Trophoblast cell (in vitro differentiated cells and primary cell): ENCODE data around the gene WNT6.

Source experiments
- DNase-seq, 2 donors: peaks; one replicate each; pipeline ENCODE4 v3.0.0-alpha.2; 2016
- H2AFZ ChIP-seq: 2 replicates; pipeline ENCODE4 v1.6.1; 2013; ENCODE audit warnings: low read length, moderate library complexity, mild to moderate bottlenecking; ENCODE audit not compliant: insufficient read depth, poor library complexity
- H2AK5ac ChIP-seq: 2 replicates; pipeline ENCODE4 v1.6.1; 2013; ENCODE audit warnings: mild to moderate bottlenecking, low read length
- H2BK120ac ChIP-seq: 2 replicates; pipeline ENCODE4 v1.6.1; 2013; ENCODE audit warnings: low read length, mild to moderate bottlenecking, moderate library complexity; ENCODE audit not compliant: insufficient read depth, poor library complexity
- H2BK12ac ChIP-seq: 2 replicates; pipeline ENCODE4 v1.6.1; 2013; ENCODE audit warnings: mild to moderate bottlenecking, low read length, moderate library complexity
- H2BK5ac ChIP-seq: 2 replicates; pipeline ENCODE4 v1.6.1; 2013; ENCODE audit warnings: low read length, low read depth, moderate library complexity, mild to moderate bottlenecking; ENCODE audit not compliant: poor library complexity
- H3K14ac ChIP-seq: 2 replicates; pipeline ENCODE4 v1.6.1; 2013; ENCODE audit warnings: mild to moderate bottlenecking, low read length
- H3K18ac ChIP-seq: 2 replicates; pipeline ENCODE4 v1.6.1; 2013; ENCODE audit warnings: mild to moderate bottlenecking, low read length
- H3K23ac ChIP-seq: 2 replicates; pipeline ENCODE4 v1.6.1; 2013; ENCODE audit warnings: low read length
- H3K27ac ChIP-seq: 2 replicates; pipeline ENCODE4 v1.5.1; 2013; ENCODE audit warnings: low read depth, mild to moderate bottlenecking, inconsistent platforms, low read length, moderate library complexity
- H3K27me3 ChIP-seq: 2 replicates; pipeline ENCODE4 v1.6.1; 2013; ENCODE audit warnings: inconsistent platforms, mild to moderate bottlenecking, low read length, moderate library complexity; ENCODE audit not compliant: insufficient read depth
- H3K36me3 ChIP-seq, 2 experiments: 1 replicate in 1 of 2; 2 replicates in 1 of 2; pipeline ENCODE4 v1.6.1; 2013; ENCODE audit warnings: low read length in 2 of 2, mild to moderate bottlenecking in 2 of 2, moderate library complexity in 1 of 2; ENCODE audit not compliant: insufficient read depth in 2 of 2, control insufficient read depth in 1 of 2
- H3K4ac ChIP-seq: 2 replicates; pipeline ENCODE4 v1.6.1; 2013; ENCODE audit warnings: low read depth, mild to moderate bottlenecking, low read length, moderate library complexity
- H3K4me1 ChIP-seq, 2 experiments: 1 replicate in 1 of 2; 2 replicates in 1 of 2; pipeline ENCODE4 v1.6.1; 2013; ENCODE audit warnings: low read length in 2 of 2, mild to moderate bottlenecking in 2 of 2, moderate library complexity in 1 of 2; ENCODE audit not compliant: insufficient read depth in 2 of 2, control insufficient read depth in 1 of 2
- H3K4me2 ChIP-seq: 2 replicates; pipeline ENCODE4 v1.6.1; 2013; ENCODE audit warnings: inconsistent platforms, mild to moderate bottlenecking, low read length, moderate library complexity
- H3K4me3 ChIP-seq: 2 replicates; pipeline ENCODE4 v1.5.1; 2013; ENCODE audit warnings: mild to moderate bottlenecking, low read depth, low read length, inconsistent platforms
- H3K79me1 ChIP-seq: one replicate; pipeline ENCODE4 v1.6.1; 2013; ENCODE audit warnings: low read length
- H3K79me2 ChIP-seq: 2 replicates; pipeline ENCODE4 v1.6.1; 2013; ENCODE audit warnings: low read length, mild to moderate bottlenecking; ENCODE audit not compliant: control insufficient read depth, insufficient read depth, poor library complexity
- H3K9ac ChIP-seq: 2 replicates; pipeline ENCODE4 v1.6.1; 2013; ENCODE audit warnings: mild to moderate bottlenecking, low read length
- H3K9me3 ChIP-seq: 2 replicates; pipeline ENCODE4 v1.6.1; 2013; ENCODE audit warnings: low read depth, mild to moderate bottlenecking, control low read depth, inconsistent platforms, low read length; ENCODE audit not compliant: insufficient read depth
- H4K12ac ChIP-seq: 2 replicates; pipeline ENCODE4 v1.6.1; 2013; ENCODE audit warnings: low read depth, mild to moderate bottlenecking, low read length, moderate library complexity
- H4K8ac ChIP-seq: 2 replicates; pipeline ENCODE4 v1.6.1; 2013; ENCODE audit warnings: low read depth, mild to moderate bottlenecking, low read length, moderate library complexity
- H4K91ac ChIP-seq: one replicate; pipeline ENCODE4 v1.6.1; 2013; ENCODE audit warnings: low read depth, mild to moderate bottlenecking, low read length, moderate library complexity
- WGBS: extraction: QIAGEN DNeasy Blood & Tissue Kit; methylation state at CpG from one replicate; pipeline ENCODE4 v1.1.7; 2013; ENCODE audit warnings: missing lambda C conversion rate; ENCODE audit not compliant: insufficient read length, insufficient coverage; ENCODE audit errors: extremely low coverage; 5-methylcytosine and 5-hydroxymethylcytosine counted together

The WNT6 gene

GRCh38 chr2:218876562-218877219 lies 17.1 kb downstream of the WNT6 start:
- Histone ChIP-seq H3K9ac (no peak overlapping the region), H3K27ac (no peak overlapping the region), H2AK5ac (no peak overlapping the region), H2BK5ac (no peak overlapping the region), H3K4ac (no peak overlapping the region), H3K14ac (no peak overlapping the region), H3K18ac (no peak overlapping the region), H3K23ac (no peak overlapping the region), H2BK12ac (no peak overlapping the region), H3K79me1 (no peaks in the 10 kb centered on the region), H3K9me3 (peaks cover 9% of the 10 kb centered on the region), H3K79me2 (no peaks in the 10 kb centered on the region), H3K4me1 (peaks cover 36 to 37% of the 10 kb centered on the region in 2 experiments), H3K4me3 (no peak overlapping the region), H3K36me3 (peaks cover 14 to 16% of the 10 kb centered on the region in 2 experiments), H3K27me3 (peaks cover 24% of the 10 kb centered on the region), H4K91ac (no peak overlapping the region), H4K8ac (no peak overlapping the region), H4K12ac (no peak overlapping the region), H3K4me2 (no peak overlapping the region), H2BK120ac (no peak overlapping the region), H2AFZ (no peak overlapping the region)
- WGBS, result no CpG with 5 or more reads among the region's 3 CpGs
- DNase-seq, result peak; percentile 64 to 87

GRCh38 chr2:218877331-218877730 lies 17.7 kb downstream of the WNT6 start:
- Histone ChIP-seq H4K12ac (no peak overlapping the region), H3K9me3 (peaks cover 9% of the 10 kb centered on the region), H3K23ac (no peak overlapping the region), H3K4me2 (no peak overlapping the region), H3K9ac (no peak overlapping the region), H2AK5ac (peak overlapping the region; percentile 18), H4K91ac (peak overlapping the region; percentile 4), H2BK5ac (no peak overlapping the region), H3K18ac (no peak overlapping the region), H2AFZ (no peak overlapping the region), H3K27me3 (peaks cover 31% of the 10 kb centered on the region), H3K79me2 (no peaks in the 10 kb centered on the region), H2BK12ac (no peak overlapping the region), H2BK120ac (no peak overlapping the region), H4K8ac (no peak overlapping the region), H3K14ac (no peak overlapping the region), H3K36me3 (peaks cover 12 to 13% of the 10 kb centered on the region in 2 experiments), H3K4me3 (no peak overlapping the region), H3K4me1 (peaks cover 31 to 32% of the 10 kb centered on the region in 2 experiments), H3K4ac (no peak overlapping the region), H3K27ac (no peak overlapping the region), H3K79me1 (no peaks in the 10 kb centered on the region)
- no CpG with 5 or more reads among the region's 6 CpGs for WGBS
- DNase-seq, result no peak

GRCh38 chr2:218877891-218878290 lies 18.3 kb downstream of the WNT6 start:
- Histone ChIP-seq H3K79me2 (no peaks in the 10 kb centered on the region), H3K79me1 (no peaks in the 10 kb centered on the region), H3K9ac (no peak overlapping the region), H3K36me3 (peaks cover 12 to 13% of the 10 kb centered on the region in 2 experiments), H2AK5ac (no peak overlapping the region), H4K8ac (no peak overlapping the region), H3K27ac (no peak overlapping the region), H2BK12ac (no peak overlapping the region), H3K4me3 (no peak overlapping the region), H2AFZ (no peak overlapping the region), H3K9me3 (peaks cover 9% of the 10 kb centered on the region), H3K14ac (no peak overlapping the region), H3K4me2 (no peak overlapping the region), H3K18ac (no peak overlapping the region), H3K23ac (no peak overlapping the region), H3K4me1 (peaks cover 25 to 26% of the 10 kb centered on the region in 2 experiments), H4K12ac (no peak overlapping the region), H3K4ac (no peak overlapping the region), H2BK120ac (no peak overlapping the region), H2BK5ac (no peak overlapping the region), H4K91ac (peak overlapping the region; percentile 4), H3K27me3 (peaks cover 36% of the 10 kb centered on the region)
- WGBS, result no CpG with 5 or more reads among the region's 5 CpGs
- DNase-seq, result no peak

GRCh38 chr2:218878486-218878885 lies 18.9 kb downstream of the WNT6 start:
- H4K8ac ChIP-seq, result no peak overlapping the region
- H2AFZ ChIP-seq, result no peak overlapping the region
- H4K91ac ChIP-seq, result no peak overlapping the region
- no peak overlapping the region for H2BK120ac ChIP-seq
- no peak overlapping the region for H3K23ac ChIP-seq
- no peak overlapping the region for H2BK5ac ChIP-seq
- no peak overlapping the region for H2BK12ac ChIP-seq
- peaks cover 40% of the 10 kb centered on the region for H3K27me3 ChIP-seq
- H3K79me2 ChIP-seq, result no peaks in the 10 kb centered on the region
- H3K27ac ChIP-seq, result no peak overlapping the region
- no peak for DNase-seq
- no peak overlapping the region for H4K12ac ChIP-seq
- no peak overlapping the region for H2AK5ac ChIP-seq
- WGBS, result no CpG with 5 or more reads among the region's 6 CpGs
- peaks cover 7 to 9% of the 10 kb centered on the region in 2 experiments for H3K36me3 ChIP-seq
- H3K9ac ChIP-seq, result no peak overlapping the region
- H3K79me1 ChIP-seq, result no peaks in the 10 kb centered on the region
- no peak overlapping the region for H3K4me2 ChIP-seq
- no peak overlapping the region for H3K18ac ChIP-seq
- peaks cover 25 to 27% of the 10 kb centered on the region in 2 experiments for H3K4me1 ChIP-seq
- H3K14ac ChIP-seq, result no peak overlapping the region
- no peak overlapping the region for H3K4me3 ChIP-seq
- no peak overlapping the region for H3K4ac ChIP-seq
- H3K9me3 ChIP-seq, result peaks cover 6% of the 10 kb centered on the region
